B cell (primary cell): Measurements from ENCODE around the gene STK24. TPM values are rescaled to one million over a fixed set of nuclear protein-coding genes. Genes with fewer than 3 reads are reported as not detected.

Source experiments
- ATAC-seq: fragments of 200-7000 bp; cut with Tn5 transposase; one replicate; pipeline ENCODE4 v1.10.0; 2021; ENCODE audit warnings: low read depth, mild to moderate bottlenecking, moderate number of reproducible peaks, moderate library complexity
- CTCF ChIA-PET: fragments of 350-600 bp; sonication (Branson Sonifier 250); formaldehyde crosslinking; loops from one replicate; lab custom pipeline; 2021; ENCODE audit warnings: antibody characterized with exemption, inconsistent platforms; lab: Charles Lee
- POLR2A ChIA-PET: fragments of 350-600 bp; sonication (Branson Sonifier 250); formaldehyde crosslinking; loops from one replicate; lab custom pipeline; 2021; ENCODE audit warnings: antibody characterized with exemption; lab: Charles Lee
- DNase-seq: peaks from one replicate; pipeline ENCODE4 v3.0.0; 2013
- H2AFZ ChIP-seq: 2 replicates; pipeline ENCODE4 v1.6.1; 2012; ENCODE audit warnings: mild to moderate bottlenecking, low read depth, low read length; ENCODE audit not compliant: insufficient read depth, poor library complexity, severe bottlenecking
- H3K27ac ChIP-seq, 2 donors: 1 replicate in 1 of 2; 2 replicates in 1 of 2; pipeline ENCODE4 v1.5.1; 2012 to 2013; ENCODE audit warnings: low read length in 2 of 2, mild to moderate bottlenecking in 2 of 2, moderate library complexity in 1 of 2
- H3K27me3 ChIP-seq, 4 experiments: fragments of 200-600 bp in 1 of 4; sonication (generic) in 1 of 4; replicated peaks in 1 of 4; 1 replicate in 2 of 4; 2 replicates in 2 of 4; pipeline versions ENCODE4 v1.6.1 to v1.7.0; 2013 to 2016; ENCODE audit warnings: low read length in 3 of 4, mild to moderate bottlenecking in 2 of 4, mixed read lengths in 1 of 4, moderate library complexity in 1 of 4; ENCODE audit not compliant: insufficient read depth in 4 of 4, control insufficient read depth in 3 of 4; ENCODE audit errors: control extremely low read depth in 1 of 4
- H3K36me3 ChIP-seq, 2 experiments: replicated peaks in 1 of 2; 1 replicate in 1 of 2; 2 replicates in 1 of 2; pipeline versions ENCODE4 v1.6.1 to v1.7.1; 2013; ENCODE audit warnings: low read length in 1 of 2; ENCODE audit not compliant: insufficient read depth in 2 of 2, control insufficient read depth in 1 of 2; ENCODE audit errors: control extremely low read depth in 1 of 2, extremely low read depth in 1 of 2
- H3K4me1 ChIP-seq, 2 donors: fragments of 200-600 bp in 1 of 2; sonication (generic) in 1 of 2; 1 replicate in 1 of 2; 2 replicates in 1 of 2; pipeline versions ENCODE4 v1.5.1 to v1.6.1; 2013 to 2017; ENCODE audit warnings: low read length in 2 of 2; ENCODE audit not compliant: control insufficient read depth in 2 of 2, insufficient read depth in 2 of 2
- H3K4me2 ChIP-seq: replicated peaks from 2 replicates; pipeline ENCODE3; 2012; ENCODE audit warnings: mild to moderate bottlenecking, low read depth, low read length; ENCODE audit not compliant: poor library complexity, severe bottlenecking
- H3K4me3 ChIP-seq, 5 experiments: fragments of 200-600 bp in 1 of 5; sonication (generic) in 1 of 5; 1 replicate in 3 of 5; 2 replicates in 2 of 5; pipeline versions ENCODE4 v1.5.1 to v1.7.0; 2011 to 2016; ENCODE audit warnings: low read length in 4 of 5, mild to moderate bottlenecking in 4 of 5, low read depth in 2 of 5, control low read depth in 1 of 5, moderate library complexity in 1 of 5; ENCODE audit not compliant: insufficient read depth in 1 of 5; ENCODE audit errors: control extremely low read depth in 1 of 5, extremely low read depth in 1 of 5
- H3K79me2 ChIP-seq: fragments of 200-600 bp; sonication (generic); one replicate; pipeline ENCODE4 v1.6.0; 2016; ENCODE audit warnings: low read length; ENCODE audit not compliant: control insufficient read depth, insufficient read depth
- H3K9ac ChIP-seq: fragments of 200-600 bp; sonication (generic); 2 replicates; pipeline ENCODE4 v1.6.1; 2017; ENCODE audit warnings: mild to moderate bottlenecking, low read length, moderate library complexity
- H3K9me3 ChIP-seq, 3 donors: one replicate each; pipeline versions ENCODE4 v1.6.1 to v1.7.1; 2013; ENCODE audit warnings: low read length in 2 of 3; ENCODE audit not compliant: control insufficient read depth in 2 of 3, insufficient read depth in 1 of 3; ENCODE audit errors: control extremely low read depth in 1 of 3
- H4K20me1 ChIP-seq: 2 replicates; pipeline ENCODE4 v1.6.0; 2012; ENCODE audit warnings: mild to moderate bottlenecking, low read length; ENCODE audit not compliant: insufficient read depth, control insufficient read depth, poor library complexity, severe bottlenecking
- H3K27ac Mint-ChIP-seq: one replicate; pipeline ENCODE4 v1.8.0; 2021; ENCODE audit warnings: mixed read lengths
- H3K27me3 Mint-ChIP-seq: one replicate; pipeline ENCODE4 v1.8.0; 2021; ENCODE audit warnings: mixed read lengths
- H3K4me1 Mint-ChIP-seq: one replicate; pipeline ENCODE4 v1.8.0; 2021; ENCODE audit warnings: mixed read lengths
- H3K4me3 Mint-ChIP-seq: one replicate; pipeline ENCODE4 v1.8.0; 2021; ENCODE audit warnings: mixed read lengths
- H3K9me3 Mint-ChIP-seq: one replicate; pipeline ENCODE4 v1.8.0; 2022; ENCODE audit warnings: mixed read lengths; ENCODE audit not compliant: insufficient read depth
- CTCF ChIP-seq: fragments of 200-600 bp; IDR thresholded peaks from one replicate; pipeline ENCODE4 v1.8.0; 2022; ENCODE audit warnings: antibody characterized with exemption, mild to moderate bottlenecking
- EZH2 ChIP-seq: IDR thresholded peaks from 2 replicates; pipeline ENCODE4 v1.6.1; 2012; ENCODE audit warnings: borderline replicate concordance, low read depth, mild to moderate bottlenecking, moderate library complexity, low read length; ENCODE audit not compliant: insufficient read depth, poor library complexity, severe bottlenecking
- WGBS: methylation state at CpG from one replicate; pipeline ENCODE4 v1.1.5; 2013; ENCODE audit warnings: missing lambda C conversion rate; ENCODE audit not compliant: insufficient coverage; 5-methylcytosine and 5-hydroxymethylcytosine counted together
- intact Hi-C: fragments of 100-400 bp; cut with micrococcal nuclease; formaldehyde crosslinking; loops from one replicate; pipeline ENCODE4 v1.10.0; 2022
- polyA plus RNA-seq: library from polyadenylated mRNA; depleted of rRNA; stranded (reverse); fragments of >200 nt; gene quantifications from 2 replicates; pipeline ENCODE4 v1.2.3, GENCODE V29; 2012
- total RNA-seq, 2 donors: library from RNA; stranded (reverse); fragments of 120-200 nt in 1 of 2; gene quantifications; 1 replicate in 1 of 2; 2 replicates in 1 of 2; pipeline versions ENCODE4 v1.2.3 to v1.2.4, GENCODE V29; 2013 to 2022

The STK24 gene
- total and polyA plus RNA-seq, 2 donors (not counting 1 experiment from before 2014, with no cell fraction given) = 47.2 to 117 TPM

DNA sequence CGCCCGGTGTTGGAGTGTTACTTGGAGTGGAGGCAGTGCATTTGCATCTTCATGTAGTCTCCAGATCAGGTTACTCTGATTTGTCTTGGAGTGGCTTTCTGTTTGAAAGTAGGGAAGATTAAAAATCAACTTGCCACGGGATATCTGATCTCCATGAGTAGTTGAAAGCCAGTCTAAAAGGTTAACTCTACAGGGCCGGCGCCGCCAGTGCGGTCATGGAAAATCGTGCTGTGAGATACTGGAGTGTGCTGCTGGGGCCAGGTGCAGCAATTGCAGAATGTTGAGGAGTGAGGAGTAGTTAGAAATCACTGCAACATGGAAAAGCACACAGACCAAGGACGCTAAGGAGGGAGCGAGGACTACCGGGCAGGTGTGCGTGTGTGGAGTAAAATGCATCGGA lies 175.0 kb downstream of the STK24 start:
- DNase-seq = no peak
- Histone ChIP-seq H2AFZ (no peak overlapping the region), H3K79me2 (no peaks in the 10 kb centered on the region), H3K36me3 (no peaks in the 10 kb centered on the region), H3K27ac (no peak overlapping the region), H4K20me1 (no peaks in the 10 kb centered on the region), H3K9me3 (no peaks in the 10 kb centered on the region), H3K4me2 (no peak overlapping the region), H3K27me3 (no peaks in the 10 kb centered on the region), H3K4me1 (no peaks in the 10 kb centered on the region), H3K9ac (no peak overlapping the region), H3K4me3 (no peak overlapping the region)
- 96% methylated on average over 13 of the region's 13 CpGs for WGBS
- intact Hi-C loops = no loop called here
- Mint-ChIP-seq H3K4me3 (no peak overlapping the region), H3K4me1 (no peaks in the 10 kb centered on the region), H3K9me3 (no peaks in the 10 kb centered on the region), H3K27me3 (peaks cover 13% of the 10 kb centered on the region), H3K27ac (no peak overlapping the region)
- ChIA-PET CTCF (no interaction called here), POLR2A (no interaction called here)
- ATAC-seq = no peak
- TF ChIP-seq EZH2 (no peak), CTCF (no peak)

DNA sequence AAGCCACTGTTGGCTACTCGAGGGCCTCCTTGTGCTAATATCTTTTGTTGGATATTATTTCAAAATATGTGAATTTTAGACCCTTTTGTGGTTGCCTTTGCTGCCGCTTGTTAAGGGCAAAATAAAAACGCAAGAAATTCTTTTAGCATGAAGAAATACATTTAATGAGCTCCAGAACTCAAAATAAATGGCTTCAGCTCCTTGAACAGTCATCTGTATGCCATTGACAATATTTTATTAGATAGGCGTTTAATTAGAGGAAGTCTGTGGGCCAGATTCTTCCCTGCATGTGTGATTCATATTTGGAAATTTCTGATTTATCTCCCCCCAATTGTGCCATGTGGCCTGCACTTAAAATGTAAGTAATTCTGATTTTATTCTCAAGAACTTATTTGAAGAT lies 177.2 kb downstream of the STK24 start:
- Histone ChIP-seq H3K9me3 (no peaks in the 10 kb centered on the region), H3K4me3 (no peak overlapping the region), H3K27me3 (no peaks in the 10 kb centered on the region), H3K4me2 (no peak overlapping the region), H3K79me2 (no peaks in the 10 kb centered on the region), H3K27ac (no peak overlapping the region), H3K36me3 (no peaks in the 10 kb centered on the region), H2AFZ (no peak overlapping the region), H3K4me1 (no peaks in the 10 kb centered on the region), H3K9ac (no peak overlapping the region), H4K20me1 (no peaks in the 10 kb centered on the region)
- H3K4me3 Mint-ChIP-seq = no peak overlapping the region
- DNase-seq (no peak), ATAC-seq (no peak)
- no peak overlapping the region for H3K27ac Mint-ChIP-seq
- no peak for TF ChIP-seq EZH2
- TF ChIP-seq CTCF = no peak
- intact Hi-C loops = no loop called here
- H3K9me3 Mint-ChIP-seq = no peaks in the 10 kb centered on the region
- no CpG with 5 or more reads among the region's 4 CpGs for WGBS
- ChIA-PET CTCF (no interaction called here), POLR2A (no interaction called here)
- H3K4me1 Mint-ChIP-seq = no peaks in the 10 kb centered on the region
- peaks cover 13% of the 10 kb centered on the region for H3K27me3 Mint-ChIP-seq
